Thyroid gland (tissue), 4 donors: ENCODE results near the gene TESMIN.

ENCODE experiments used
- CTCF ChIP-seq, 6 experiments: fragments of 200-600 bp in 3 of 6; fragments of 450-650 bp in 3 of 6; sonication (generic) in 3 of 6; IDR thresholded peaks; one replicate each; pipeline ENCODE4 v1.5.1; 2016 to 2019; ENCODE audit warnings: antibody characterized with exemption in 6 of 6, mild to moderate bottlenecking in 2 of 6, inconsistent platforms in 1 of 6, moderate library complexity in 1 of 6
- POLR2A ChIP-seq, 2 donors: fragments of 450-650 bp; IDR thresholded peaks; one replicate each; pipeline ENCODE4 v1.6.1; 2017; ENCODE audit warnings: antibody characterized with exemption in 2 of 2, mild to moderate bottlenecking in 2 of 2, moderate library complexity in 1 of 2

- TF ChIP-seq CTCF (IDR thresholded peaks at IDR 0.05) (no peak), POLR2A (IDR thresholded peaks at IDR 0.05) (no peak)
These were observed 8.7 kb upstream of the TESMIN start for GRCh38 chr11:68759991-68760390.
